Activated CD8-positive, alpha-beta T cell treated with anti-CD3 and anti-CD28 coated beads, Interleukin-2, amount 10 ng/mL, durations not matched to agents 7 days and 5 days (primary cell): ENCODE data around the gene MCC. TPM values are rescaled to one million over a fixed set of nuclear protein-coding genes. Genes with fewer than 3 reads are reported as not detected.

Source experiments
- ATAC-seq: fragments of 150-1000 bp; cut with Tn5 transposase; one replicate; pipeline ENCODE4 v1.10.0; 2021; ENCODE audit warnings: moderate library complexity
- CTCF ChIA-PET: fragments of 350-600 bp; sonication (Branson Sonifier 250); formaldehyde crosslinking; loops from one replicate; lab custom pipeline; 2021; ENCODE audit warnings: antibody characterized with exemption; lab: Charles Lee
- POLR2A ChIA-PET: fragments of 350-600 bp; sonication (Branson Sonifier 250); formaldehyde crosslinking; loops from one replicate; lab custom pipeline; 2021; ENCODE audit warnings: antibody characterized with exemption; lab: Charles Lee
- DNase-seq: peaks from one replicate; pipeline ENCODE4 v3.0.0-alpha.2; 2020
- H3K27ac Mint-ChIP-seq: one replicate; pipeline ENCODE4 v1.8.0; 2021; ENCODE audit warnings: mild to moderate bottlenecking, mixed read lengths
- H3K27me3 Mint-ChIP-seq: one replicate; pipeline ENCODE4 v1.8.0; 2021; ENCODE audit warnings: low read depth, mixed read lengths
- H3K36me3 Mint-ChIP-seq: one replicate; pipeline ENCODE4 v1.8.0; 2021; ENCODE audit warnings: low read depth, mixed read lengths
- H3K4me1 Mint-ChIP-seq: one replicate; pipeline ENCODE4 v1.8.0; 2021; ENCODE audit warnings: low read depth, mixed read lengths
- H3K4me3 Mint-ChIP-seq: one replicate; pipeline ENCODE4 v1.8.0; 2021; ENCODE audit warnings: mild to moderate bottlenecking, mixed read lengths
- H3K9me3 Mint-ChIP-seq: one replicate; pipeline ENCODE4 v1.8.0; 2022; ENCODE audit warnings: mixed read lengths; ENCODE audit not compliant: insufficient read depth
- total RNA-seq, 2 experiments: library from RNA; stranded (reverse); gene quantifications; one replicate each; pipeline ENCODE4 v1.2.3, GENCODE V29; 2021

MCC gene
- total RNA-seq, 2 experiments from 2014 or later = 7.6 to 8.0 TPM

DNA sequence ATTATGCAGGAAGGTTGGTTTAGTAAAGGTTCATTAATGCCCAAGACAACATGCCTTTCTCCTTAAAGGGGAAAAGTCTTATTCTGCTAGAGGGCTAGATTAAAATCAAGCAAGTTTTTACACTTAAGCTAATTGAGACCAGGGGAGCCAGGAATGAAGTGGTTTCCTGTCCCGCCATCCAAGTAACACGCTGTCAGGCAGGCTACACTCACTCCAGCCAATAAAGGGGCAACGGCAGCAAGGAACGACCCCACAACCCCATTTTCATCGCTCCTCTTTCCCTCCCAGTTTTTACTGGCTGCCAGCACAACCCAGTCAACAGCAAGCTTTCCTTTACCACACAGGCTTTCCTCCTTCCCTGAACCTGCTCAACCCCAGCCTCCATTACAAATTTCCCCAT, 286.5 kb downstream of the MCC start:
- Mint-ChIP-seq H3K4me1 (peaks cover 1% of the 10 kb centered on the region), H3K9me3 (no peaks in the 10 kb centered on the region), H3K4me3 (no peak overlapping the region), H3K27ac (no peak overlapping the region), H3K36me3 (no peaks in the 10 kb centered on the region), H3K27me3 (no peaks in the 10 kb centered on the region)
- ATAC-seq (no peak), DNase-seq (no peak)
- CTCF ChIA-PET = no interaction called here
- POLR2A ChIA-PET = no interaction called here

DNA sequence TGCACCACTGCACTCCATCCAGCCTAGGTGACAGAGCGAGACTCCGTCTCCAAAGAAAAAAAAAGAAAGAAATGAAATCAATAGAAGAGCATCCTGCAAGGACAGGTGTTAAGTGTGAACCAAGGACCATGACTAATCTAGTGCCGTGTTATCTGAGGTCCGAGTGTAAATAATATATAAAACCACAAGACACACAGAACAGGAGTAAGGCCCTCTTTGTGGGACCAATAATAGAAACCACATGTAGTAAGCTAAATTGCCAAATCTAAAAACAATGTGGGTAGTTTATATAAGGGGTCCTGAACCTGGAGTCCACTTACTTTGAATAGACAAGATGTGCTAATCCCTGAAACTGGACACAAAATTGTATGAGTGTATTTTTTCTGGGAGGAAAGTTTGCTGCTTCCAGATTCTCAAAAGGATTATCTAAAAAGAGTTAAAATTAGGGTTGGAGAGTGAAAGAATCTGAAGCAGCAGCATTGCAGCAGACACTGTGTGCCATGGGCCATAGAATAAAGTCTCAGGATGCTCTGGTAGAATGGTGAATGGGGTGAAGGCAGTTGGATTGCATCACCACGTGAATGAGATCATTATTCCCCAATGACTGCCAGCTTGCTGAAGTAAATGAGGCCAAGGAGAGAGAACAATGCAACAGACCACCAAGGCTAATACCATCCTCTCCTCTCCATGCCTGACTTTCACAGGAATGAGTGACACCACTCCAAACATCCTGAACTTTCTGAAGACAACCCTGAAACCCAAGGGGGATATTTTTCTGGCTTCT, 288.9 kb downstream of the MCC start:
- Mint-ChIP-seq H3K4me3 (no peak overlapping the region), H3K27me3 (no peaks in the 10 kb centered on the region), H3K27ac (no peak overlapping the region), H3K9me3 (no peaks in the 10 kb centered on the region), H3K36me3 (no peaks in the 10 kb centered on the region), H3K4me1 (peaks cover 1% of the 10 kb centered on the region)
- ChIA-PET CTCF (no interaction called here), POLR2A (no interaction called here)
- ATAC-seq (no peak), DNase-seq (no peak)

DNA sequence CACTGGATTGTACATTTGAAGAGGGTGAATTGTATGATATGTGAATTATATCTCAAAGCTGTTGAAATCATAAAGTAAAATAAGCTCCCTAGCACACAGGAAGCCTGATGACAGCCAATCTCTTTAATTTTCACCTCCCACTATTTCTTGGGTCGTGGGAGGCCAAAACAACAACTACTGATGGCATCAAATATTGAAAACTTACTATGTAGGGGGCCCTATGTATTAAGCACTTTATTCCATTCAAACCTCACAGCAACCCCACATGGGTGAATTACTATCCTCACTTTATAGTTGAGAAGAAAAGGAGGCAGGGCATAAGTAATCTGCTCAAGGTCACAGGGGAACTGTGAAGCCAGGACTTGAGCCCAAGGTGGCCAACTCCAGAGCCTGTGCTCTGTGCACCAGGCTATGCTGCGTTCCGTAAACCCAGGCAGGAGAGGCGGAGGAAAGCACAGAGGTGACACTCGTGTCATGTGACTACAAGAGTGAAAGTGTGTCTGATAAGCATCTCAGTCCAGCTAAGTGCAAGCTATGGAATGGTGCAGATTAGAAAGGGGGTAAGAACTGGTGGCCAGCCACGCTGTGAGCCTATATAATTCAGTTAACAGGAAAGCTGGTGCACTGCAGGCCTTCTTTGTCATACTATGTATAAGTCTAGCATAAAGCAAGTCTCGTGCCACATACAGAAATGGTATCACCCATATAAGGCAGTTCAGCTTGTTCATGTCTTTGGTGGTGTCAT, 290.6 kb downstream of the MCC start:
- H3K4me1 Mint-ChIP-seq = peaks cover 1% of the 10 kb centered on the region
- H3K27ac Mint-ChIP-seq = no peak overlapping the region
- ChIA-PET POLR2A (no interaction called here), CTCF (no interaction called here)
- no peaks in the 10 kb centered on the region for H3K36me3 Mint-ChIP-seq
- no peak for DNase-seq
- no peaks in the 10 kb centered on the region for H3K9me3 Mint-ChIP-seq
- H3K27me3 Mint-ChIP-seq = no peaks in the 10 kb centered on the region
- ATAC-seq = no peak
- no peak overlapping the region for H3K4me3 Mint-ChIP-seq

DNA sequence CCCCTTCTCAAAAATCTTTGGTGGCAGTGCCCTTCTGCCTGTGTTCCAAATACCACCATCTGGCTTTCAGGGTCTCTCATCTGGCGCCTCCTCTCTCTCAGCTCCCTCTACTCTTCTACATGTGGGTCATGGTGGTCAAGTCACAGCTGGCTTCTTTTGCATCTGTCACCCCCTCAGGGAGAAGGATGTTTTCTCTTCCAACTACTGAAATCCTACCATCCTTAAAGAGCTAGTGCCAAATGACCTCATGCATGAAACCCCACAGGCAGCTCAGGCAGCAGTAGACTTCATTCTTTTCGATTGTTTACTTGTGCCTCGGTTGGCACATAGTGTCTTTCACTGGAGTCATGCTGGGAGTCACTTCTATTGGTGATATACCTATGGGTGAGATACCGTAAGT, 292.5 kb downstream of the MCC start:
- Mint-ChIP-seq H3K36me3 (no peaks in the 10 kb centered on the region), H3K27me3 (no peaks in the 10 kb centered on the region), H3K4me3 (no peak overlapping the region), H3K27ac (no peak overlapping the region), H3K4me1 (peaks cover 1% of the 10 kb centered on the region), H3K9me3 (no peaks in the 10 kb centered on the region)
- ChIA-PET POLR2A (no interaction called here), CTCF (no interaction called here)
- ATAC-seq (no peak), DNase-seq (no peak)

DNA sequence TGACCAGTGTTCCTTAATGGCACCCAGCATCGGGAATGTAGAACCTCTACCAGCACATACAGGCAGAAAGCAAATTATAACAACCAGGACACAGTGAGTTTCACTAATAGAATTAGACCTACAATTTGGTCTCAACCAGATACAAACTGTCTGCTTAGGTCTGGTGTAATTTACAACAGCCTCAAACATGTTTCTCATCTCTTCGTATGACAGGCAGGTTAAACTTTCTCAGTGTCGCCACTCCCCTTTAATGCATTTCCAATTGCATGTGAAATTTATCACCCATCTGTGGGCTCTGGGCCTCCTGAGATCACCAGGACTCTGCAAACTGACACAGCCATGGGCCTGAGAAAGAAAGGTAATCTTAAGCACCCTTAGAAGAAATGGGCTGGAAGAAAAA, 293.0 kb downstream of the MCC start:
- CTCF ChIA-PET = no interaction called here
- no peak for DNase-seq
- ATAC-seq = no peak
- POLR2A ChIA-PET = no interaction called here
- Mint-ChIP-seq H3K27me3 (no peaks in the 10 kb centered on the region), H3K9me3 (no peaks in the 10 kb centered on the region), H3K4me3 (no peak overlapping the region), H3K36me3 (no peaks in the 10 kb centered on the region), H3K4me1 (peaks cover 1% of the 10 kb centered on the region), H3K27ac (no peak overlapping the region)

DNA sequence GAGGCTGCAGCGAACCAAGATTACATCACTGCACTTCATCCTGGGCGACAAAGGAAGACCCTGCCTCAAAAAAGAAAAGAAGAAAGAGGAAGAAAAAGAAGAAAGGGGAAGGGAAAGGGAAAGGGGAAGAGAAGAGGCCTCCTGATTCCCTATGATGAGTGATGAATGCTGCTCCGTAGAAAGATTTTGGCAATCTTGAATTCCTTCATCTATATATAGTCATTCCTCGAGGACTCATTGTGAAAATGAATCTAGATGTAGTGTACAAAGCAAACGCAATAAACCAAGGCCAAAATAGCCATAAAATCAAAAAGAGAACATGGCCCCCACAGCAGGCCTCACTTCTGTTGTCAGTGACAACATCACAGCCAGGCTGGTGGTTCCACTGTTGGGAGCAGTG, 293.7 kb downstream of the MCC start:
- ATAC-seq (no peak), DNase-seq (no peak)
- H3K4me1 Mint-ChIP-seq = peaks cover 1% of the 10 kb centered on the region
- H3K9me3 Mint-ChIP-seq = no peaks in the 10 kb centered on the region
- no peaks in the 10 kb centered on the region for H3K36me3 Mint-ChIP-seq
- H3K4me3 Mint-ChIP-seq = no peak overlapping the region
- no peak overlapping the region for H3K27ac Mint-ChIP-seq
- ChIA-PET POLR2A (no interaction called here), CTCF (no interaction called here)
- H3K27me3 Mint-ChIP-seq = no peaks in the 10 kb centered on the region

DNA sequence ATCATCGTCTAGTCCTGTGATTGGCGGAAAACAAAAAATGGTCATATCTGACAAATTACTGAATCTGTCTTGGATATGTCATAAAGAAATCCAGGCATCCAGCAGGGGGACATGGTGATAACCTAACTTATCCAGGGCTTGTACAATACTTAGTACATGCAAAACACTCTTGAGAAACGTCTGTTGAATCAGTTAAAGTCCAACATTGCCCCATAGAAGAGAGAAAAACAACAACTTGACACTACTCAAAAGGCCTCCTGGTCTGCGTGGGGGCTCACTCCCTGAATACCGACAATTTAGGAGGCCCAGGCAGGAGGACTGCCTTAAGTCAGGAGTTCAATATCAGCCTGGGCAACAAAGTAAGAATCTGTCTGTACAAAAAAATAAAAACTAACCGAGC, 294.1 kb downstream of the MCC start:
- ChIA-PET POLR2A (no interaction called here), CTCF (no interaction called here)
- DNase-seq = no peak
- no peak overlapping the region for H3K4me3 Mint-ChIP-seq
- peaks cover 1% of the 10 kb centered on the region for H3K4me1 Mint-ChIP-seq
- no peak overlapping the region for H3K27ac Mint-ChIP-seq
- H3K27me3 Mint-ChIP-seq = no peaks in the 10 kb centered on the region
- H3K36me3 Mint-ChIP-seq = no peaks in the 10 kb centered on the region
- ATAC-seq = no peak
- no peaks in the 10 kb centered on the region for H3K9me3 Mint-ChIP-seq

DNA sequence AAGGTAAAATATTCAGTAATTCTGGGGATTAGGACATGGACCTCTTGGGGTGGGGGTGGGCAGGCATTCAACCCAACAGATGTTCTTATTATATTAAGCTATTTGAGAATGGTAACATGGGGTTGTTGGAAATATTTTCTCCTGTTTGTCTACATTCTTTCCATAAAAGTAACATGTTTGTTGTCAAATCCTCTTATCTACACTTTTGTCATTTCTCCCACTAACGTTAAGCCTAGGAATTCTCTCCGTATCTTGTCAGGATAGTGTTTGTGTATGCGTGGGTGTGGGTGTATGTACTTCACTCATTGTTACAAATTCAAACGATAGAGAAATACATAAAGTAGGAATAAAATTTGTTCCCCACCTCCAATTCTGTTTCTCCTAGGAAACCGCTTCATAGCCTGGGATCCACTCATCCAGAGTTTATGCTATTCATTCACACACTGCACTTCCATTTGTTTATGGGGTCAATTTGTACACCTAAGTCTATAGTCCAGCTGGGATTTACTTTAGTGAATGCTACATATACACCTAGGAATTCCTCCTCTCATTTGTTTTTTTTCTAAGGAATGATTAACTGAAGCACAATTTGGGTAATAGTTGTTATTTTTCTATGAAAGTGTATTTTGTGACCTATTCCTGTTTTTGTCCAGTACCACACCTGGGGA, 294.8 kb downstream of the MCC start:
- POLR2A ChIA-PET = no interaction called here
- H3K4me1 Mint-ChIP-seq = peaks cover 1% of the 10 kb centered on the region
- H3K27me3 Mint-ChIP-seq = no peaks in the 10 kb centered on the region
- no peak for DNase-seq
- no peak for ATAC-seq
- H3K4me3 Mint-ChIP-seq = no peak overlapping the region
- no peaks in the 10 kb centered on the region for H3K36me3 Mint-ChIP-seq
- H3K27ac Mint-ChIP-seq = no peak overlapping the region
- CTCF ChIA-PET = no interaction called here
- H3K9me3 Mint-ChIP-seq = no peaks in the 10 kb centered on the region

DNA sequence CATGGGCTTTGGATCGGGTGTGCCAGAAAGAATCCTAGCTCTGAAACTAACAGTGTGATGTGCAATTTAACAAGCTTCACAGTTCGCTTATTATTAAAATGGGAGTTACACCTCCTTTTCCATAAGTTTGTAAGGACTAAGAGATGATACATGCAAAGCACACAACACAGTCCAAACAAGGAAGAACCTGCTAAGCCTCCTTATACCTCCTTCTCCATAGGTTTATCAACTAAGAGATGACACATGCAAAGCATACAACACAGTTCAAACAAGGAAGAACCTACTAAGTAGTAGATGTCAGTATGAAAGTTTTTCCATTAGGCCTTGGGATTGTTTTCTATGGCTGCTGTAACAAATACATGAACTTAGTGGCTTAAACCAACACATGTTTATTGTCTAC, 295.7 kb downstream of the MCC start:
- no peak overlapping the region for H3K4me3 Mint-ChIP-seq
- H3K27me3 Mint-ChIP-seq = no peaks in the 10 kb centered on the region
- no peak overlapping the region for H3K27ac Mint-ChIP-seq
- POLR2A ChIA-PET = no interaction called here
- DNase-seq = no peak
- no peaks in the 10 kb centered on the region for H3K4me1 Mint-ChIP-seq
- ATAC-seq = no peak
- CTCF ChIA-PET = interaction anchor here (0.6 kb wide), 1 partner anchor 197 kb away, joined by 3 read pairs; no protein-coding TSS in a partner anchor
- no peaks in the 10 kb centered on the region for H3K36me3 Mint-ChIP-seq
- no peaks in the 10 kb centered on the region for H3K9me3 Mint-ChIP-seq

DNA sequence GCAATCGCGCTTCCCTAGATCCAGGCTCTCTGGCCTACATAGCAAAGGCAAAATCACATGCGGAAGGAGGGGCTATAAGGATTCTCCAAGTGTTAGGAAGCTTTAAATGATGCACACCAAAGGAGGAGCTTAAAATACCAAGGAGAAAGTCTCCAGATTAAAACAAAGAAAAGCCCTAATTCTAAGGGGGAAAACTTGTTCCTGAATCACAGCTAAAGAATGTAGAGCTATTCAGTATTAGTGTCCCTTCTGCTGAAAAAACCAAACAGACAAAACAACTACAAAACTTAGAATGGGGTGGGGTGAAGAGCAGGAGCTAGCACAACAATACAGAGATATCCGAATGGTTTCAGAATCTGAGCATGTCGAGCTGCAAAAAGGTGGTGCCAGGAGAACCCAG, 297.9 kb downstream of the MCC start:
- ATAC-seq = no peak
- POLR2A ChIA-PET = no interaction called here
- CTCF ChIA-PET = no interaction called here
- no peak for DNase-seq
- H3K36me3 Mint-ChIP-seq = no peaks in the 10 kb centered on the region
- H3K27ac Mint-ChIP-seq = no peak overlapping the region
- no peak overlapping the region for H3K4me3 Mint-ChIP-seq
- no peaks in the 10 kb centered on the region for H3K9me3 Mint-ChIP-seq
- H3K27me3 Mint-ChIP-seq = no peaks in the 10 kb centered on the region
- no peaks in the 10 kb centered on the region for H3K4me1 Mint-ChIP-seq

DNA sequence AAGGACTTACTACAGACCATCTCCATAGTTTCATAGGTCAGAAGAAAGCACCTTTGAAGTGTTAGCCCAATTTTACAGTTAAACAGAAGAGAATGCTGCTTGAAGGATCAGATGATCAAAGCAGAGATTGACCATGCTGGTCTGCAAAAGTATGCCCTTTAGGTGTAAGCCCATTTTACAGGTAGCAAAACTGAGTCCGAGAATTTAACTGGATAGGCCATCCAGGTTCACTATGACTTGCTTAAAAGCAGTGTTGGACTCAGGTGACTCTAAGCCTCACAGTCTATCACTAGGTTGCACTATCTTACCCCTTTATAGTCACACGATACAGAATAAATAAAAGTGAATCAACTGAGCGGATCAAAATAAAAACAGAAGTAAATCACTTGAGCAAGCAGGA, 299.0 kb downstream of the MCC start:
- POLR2A ChIA-PET = no interaction called here
- H3K4me1 Mint-ChIP-seq = no peaks in the 10 kb centered on the region
- no peaks in the 10 kb centered on the region for H3K9me3 Mint-ChIP-seq
- no peak for ATAC-seq
- no peak overlapping the region for H3K27ac Mint-ChIP-seq
- no peaks in the 10 kb centered on the region for H3K27me3 Mint-ChIP-seq
- no peak for DNase-seq
- no peak overlapping the region for H3K4me3 Mint-ChIP-seq
- CTCF ChIA-PET = no interaction called here
- no peaks in the 10 kb centered on the region for H3K36me3 Mint-ChIP-seq

DNA sequence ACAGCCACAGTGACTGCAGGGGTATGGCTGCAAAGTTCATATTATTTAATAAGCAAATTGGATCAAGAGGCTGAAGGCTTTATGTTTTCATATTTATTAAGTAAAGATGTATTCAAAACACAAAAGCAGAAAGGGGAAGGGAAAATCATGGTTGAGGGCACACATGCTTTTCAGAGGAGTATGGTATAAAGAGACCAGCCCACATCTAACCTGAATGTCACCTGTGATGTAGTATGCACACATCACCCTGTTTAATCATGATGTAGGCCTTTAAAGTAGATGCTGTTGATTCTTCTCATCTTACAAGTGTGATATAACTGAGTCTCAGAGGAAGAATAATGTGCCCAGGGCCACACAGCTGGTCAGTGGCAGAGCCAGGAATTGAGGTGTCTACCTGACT, 299.8 kb downstream of the MCC start:
- H3K4me1 Mint-ChIP-seq = no peaks in the 10 kb centered on the region
- H3K4me3 Mint-ChIP-seq = no peak overlapping the region
- ChIA-PET CTCF (no interaction called here), POLR2A (no interaction called here)
- H3K27me3 Mint-ChIP-seq = no peaks in the 10 kb centered on the region
- H3K9me3 Mint-ChIP-seq = no peaks in the 10 kb centered on the region
- H3K36me3 Mint-ChIP-seq = no peaks in the 10 kb centered on the region
- no peak overlapping the region for H3K27ac Mint-ChIP-seq
- ATAC-seq (no peak), DNase-seq (no peak)
